Erythroblast (primary cell): Measurements from ENCODE around the gene ATXN7.

Source experiments
- GATA1 ChIP-seq: IDR thresholded peaks from 2 replicates; pipeline ENCODE4 v1.6.1; 2011; ENCODE audit warnings: low read depth, mild to moderate bottlenecking, control low read depth, low read length, moderate library complexity
- POLR2A ChIP-seq: IDR thresholded peaks from 2 replicates; pipeline ENCODE4 v1.6.1; 2011; ENCODE audit warnings: mild to moderate bottlenecking, low read length

- TF ChIP-seq POLR2A (no peak), GATA1 (no peak)
Observed at GRCh38 chr3:63872135-63872924, 8.7 kb downstream of the ATXN7 start.
